GM19023 (cell line): Measurements from ENCODE around the gene MYO7B.
"Not testable (repeated sequence)": the region's sequence is repeated elsewhere in the genome, so short reads cannot be mapped to it uniquely, and the experiment has no call there.

ENCODE experiments used
- ATAC-seq: cut with Tn5 transposase; IDR thresholded peaks from one replicate; pipeline ENCODE4 v1.9.1; 2021; ENCODE audit warnings: mild to moderate bottlenecking, moderate library complexity; ENCODE audit not compliant: unreplicated experiment

Gene MYO7B

GRCh38 chr2:127523269-127523939 lies 12.1 kb upstream of the MYO7B start:
- no peak for ATAC-seq

GRCh38 chr2:127524198-127524834 lies 11.2 kb upstream of the MYO7B start:
- not testable (repeated sequence) for ATAC-seq

GRCh38 chr2:127525691-127526131 lies 9.8 kb upstream of the MYO7B start:
- ATAC-seq: peak; percentile 7

GRCh38 chr2:127526132-127527000 lies 9.1 kb upstream of the MYO7B start, which contains the start of gene IWS1:
IWS1 (minus strand) TSS chr2:127526489; CDS start chr2:127526208, 281 bp downstream.
- peak; percentile 87 for ATAC-seq

- peak; percentile 15 for ATAC-seq
These were observed 8.3 kb upstream of the MYO7B start for GRCh38 chr2:127527001-127527804.

GRCh38 chr2:127528487-127528886 lies 7.0 kb upstream of the MYO7B start:
- ATAC-seq: no peak

GRCh38 chr2:127529416-127529815 lies 6.1 kb upstream of the MYO7B start:
- not testable (repeated sequence) for ATAC-seq

GRCh38 chr2:127530245-127531140 lies 5.0 kb upstream of the MYO7B start:
- no peak for ATAC-seq

- ATAC-seq: no peak
These were observed 4.2 kb upstream of the MYO7B start for GRCh38 chr2:127531221-127531648.

- no peak for ATAC-seq
These were observed 3.2 kb upstream of the MYO7B start for GRCh38 chr2:127532296-127532695.

- no peak for ATAC-seq
These were observed 435 bp downstream of the MYO7B start for GRCh38 chr2:127535918-127536317.

GRCh38 chr2:127536707-127537541 lies 1.4 kb downstream of the MYO7B start:
- ATAC-seq: no peak

- ATAC-seq: no peak
These were observed 2.2 kb downstream of the MYO7B start for GRCh38 chr2:127537644-127538043.

- no peak for ATAC-seq
These were observed 6.3 kb downstream of the MYO7B start for GRCh38 chr2:127541809-127542208.

- no peak for ATAC-seq
These were observed 6.7 kb downstream of the MYO7B start for GRCh38 chr2:127542231-127542630.

- not testable (repeated sequence) for ATAC-seq
These were observed 7.6 kb downstream of the MYO7B start for GRCh38 chr2:127543013-127543501.

- ATAC-seq: no peak
These were observed 9.7 kb downstream of the MYO7B start for GRCh38 chr2:127545189-127545588.

- ATAC-seq: no peak
These were observed 10.3 kb downstream of the MYO7B start for GRCh38 chr2:127545796-127546195.

- ATAC-seq: no peak
These were observed 11.3 kb downstream of the MYO7B start for GRCh38 chr2:127546797-127547196.
